ENCODE data around the gene ZBTB7C.

DNA sequence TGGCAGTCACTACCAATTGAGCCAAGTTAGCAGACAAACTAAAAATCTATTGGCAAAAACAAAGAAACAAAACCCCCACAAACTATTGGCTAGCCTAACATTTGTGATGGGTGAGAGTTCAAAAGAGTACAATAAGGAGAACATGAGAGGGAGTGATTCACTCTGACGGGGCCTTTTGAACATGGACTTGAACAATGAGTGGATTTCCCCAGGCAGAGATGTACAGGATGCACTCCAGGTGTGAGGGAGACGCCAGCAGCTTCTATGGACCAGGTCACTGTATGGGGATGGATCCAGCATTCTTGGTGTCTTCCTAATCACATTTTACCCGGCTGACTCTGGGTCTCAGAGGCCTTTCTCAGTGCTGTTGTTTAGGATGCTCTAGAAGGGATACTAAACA is 311.2 kb downstream of the ZBTB7C start:
- TF ChIP-seq POLR2A (IDR thresholded peaks at IDR 0.05) = no peak
- TF ChIP-seq, protein P1, sequence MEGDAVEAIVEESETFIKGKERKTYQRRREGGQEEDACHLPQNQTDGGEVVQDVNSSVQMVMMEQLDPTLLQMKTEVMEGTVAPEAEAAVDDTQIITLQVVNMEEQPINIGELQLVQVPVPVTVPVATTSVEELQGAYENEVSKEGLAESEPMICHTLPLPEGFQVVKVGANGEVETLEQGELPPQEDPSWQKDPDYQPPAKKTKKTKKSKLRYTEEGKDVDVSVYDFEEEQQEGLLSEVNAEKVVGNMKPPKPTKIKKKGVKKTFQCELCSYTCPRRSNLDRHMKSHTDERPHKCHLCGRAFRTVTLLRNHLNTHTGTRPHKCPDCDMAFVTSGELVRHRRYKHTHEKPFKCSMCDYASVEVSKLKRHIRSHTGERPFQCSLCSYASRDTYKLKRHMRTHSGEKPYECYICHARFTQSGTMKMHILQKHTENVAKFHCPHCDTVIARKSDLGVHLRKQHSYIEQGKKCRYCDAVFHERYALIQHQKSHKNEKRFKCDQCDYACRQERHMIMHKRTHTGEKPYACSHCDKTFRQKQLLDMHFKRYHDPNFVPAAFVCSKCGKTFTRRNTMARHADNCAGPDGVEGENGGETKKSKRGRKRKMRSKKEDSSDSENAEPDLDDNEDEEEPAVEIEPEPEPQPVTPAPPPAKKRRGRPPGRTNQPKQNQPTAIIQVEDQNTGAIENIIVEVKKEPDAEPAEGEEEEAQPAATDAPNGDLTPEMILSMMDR (IDR thresholded peaks at IDR 0.05) = no peak
- TF ChIP-seq EP300 (IDR thresholded peaks at IDR 0.05) = no peak
- TF ChIP-seq POLR2AphosphoS5 (IDR thresholded peaks at IDR 0.05) = no peak
